BE2C (cell line): ENCODE results near the gene RIMS4.

Experiments used
- DNase-seq: peaks from one replicate; pipeline ENCODE4 v3.0.0-alpha.2; 2020
- H3K27me3 ChIP-seq: fragments of 250-450 bp; sonication (Bioruptor Pico); 2 replicates; pipeline ENCODE4 v1.5.1; 2020; ENCODE audit warnings: mild to moderate bottlenecking
- H3K36me3 ChIP-seq: fragments of 250-450 bp; sonication (Bioruptor Pico); 2 replicates; pipeline ENCODE4 v1.5.1; 2020; ENCODE audit warnings: mild to moderate bottlenecking
- H3K4me1 ChIP-seq: fragments of 250-450 bp; sonication (Bioruptor Pico); 2 replicates; pipeline ENCODE4 v1.5.1; 2020
- H3K4me3 ChIP-seq: 2 replicates; pipeline ENCODE4 v1.5.1; 2011; ENCODE audit warnings: low read depth, low read length
- H3K9me3 ChIP-seq: fragments of 250-450 bp; sonication (Bioruptor Pico); 2 replicates; pipeline ENCODE4 v1.5.1; 2020
- TF ChIP-seq, protein P1 (sequence below): IDR thresholded peaks from 2 replicates; pipeline ENCODE4 v1.5.1; 2012; ENCODE audit warnings: mild to moderate bottlenecking, low read depth, low read length

The RIMS4 gene

DNA sequence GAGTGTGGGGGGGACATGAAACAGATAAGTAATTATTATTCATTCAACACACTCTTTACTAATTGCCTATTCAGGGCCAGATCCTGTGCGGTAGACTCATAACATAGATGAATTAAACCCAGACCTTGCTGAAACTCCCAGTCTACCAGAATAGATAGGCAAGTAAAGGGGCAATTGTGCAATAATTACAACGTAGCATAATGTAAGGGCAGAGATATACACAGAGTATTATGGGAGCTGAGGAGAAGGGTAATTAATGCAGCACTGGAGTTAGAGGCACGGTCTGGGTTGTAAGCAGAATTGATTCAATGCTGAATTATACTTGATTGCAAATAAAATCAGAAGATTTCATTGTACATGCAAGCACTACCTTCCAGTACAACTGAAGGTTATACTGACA is 29.2 kb downstream of the RIMS4 start:
- Histone ChIP-seq H3K36me3 (no peaks in the 10 kb centered on the region), H3K27me3 (no peaks in the 10 kb centered on the region), H3K4me1 (peaks cover 3% of the 10 kb centered on the region), H3K9me3 (no peaks in the 10 kb centered on the region), H3K4me3 (no peak overlapping the region)
- TF ChIP-seq, protein P1, sequence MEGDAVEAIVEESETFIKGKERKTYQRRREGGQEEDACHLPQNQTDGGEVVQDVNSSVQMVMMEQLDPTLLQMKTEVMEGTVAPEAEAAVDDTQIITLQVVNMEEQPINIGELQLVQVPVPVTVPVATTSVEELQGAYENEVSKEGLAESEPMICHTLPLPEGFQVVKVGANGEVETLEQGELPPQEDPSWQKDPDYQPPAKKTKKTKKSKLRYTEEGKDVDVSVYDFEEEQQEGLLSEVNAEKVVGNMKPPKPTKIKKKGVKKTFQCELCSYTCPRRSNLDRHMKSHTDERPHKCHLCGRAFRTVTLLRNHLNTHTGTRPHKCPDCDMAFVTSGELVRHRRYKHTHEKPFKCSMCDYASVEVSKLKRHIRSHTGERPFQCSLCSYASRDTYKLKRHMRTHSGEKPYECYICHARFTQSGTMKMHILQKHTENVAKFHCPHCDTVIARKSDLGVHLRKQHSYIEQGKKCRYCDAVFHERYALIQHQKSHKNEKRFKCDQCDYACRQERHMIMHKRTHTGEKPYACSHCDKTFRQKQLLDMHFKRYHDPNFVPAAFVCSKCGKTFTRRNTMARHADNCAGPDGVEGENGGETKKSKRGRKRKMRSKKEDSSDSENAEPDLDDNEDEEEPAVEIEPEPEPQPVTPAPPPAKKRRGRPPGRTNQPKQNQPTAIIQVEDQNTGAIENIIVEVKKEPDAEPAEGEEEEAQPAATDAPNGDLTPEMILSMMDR = no peak
- no peak for DNase-seq

DNA sequence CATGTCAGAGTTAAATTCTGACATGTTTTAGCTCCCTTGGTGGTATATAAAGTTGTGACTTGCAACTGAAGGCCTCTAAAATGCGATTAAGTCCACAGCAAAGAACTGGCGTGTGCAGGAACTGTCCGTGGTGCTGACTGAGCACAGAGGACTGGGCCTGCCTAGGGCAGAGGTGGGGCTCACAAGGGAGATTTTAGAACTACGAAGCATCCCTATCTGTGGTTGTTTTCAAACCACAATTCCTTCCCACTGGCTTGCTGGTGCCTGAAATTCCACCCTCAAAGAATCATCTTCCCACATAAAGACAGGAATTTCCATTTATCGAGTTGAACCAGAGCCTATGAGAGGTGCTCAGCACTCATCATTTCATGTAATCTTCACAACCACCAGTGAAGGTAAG is 30.1 kb downstream of the RIMS4 start:
- Histone ChIP-seq H3K4me3 (no peak overlapping the region), H3K27me3 (no peaks in the 10 kb centered on the region), H3K9me3 (no peaks in the 10 kb centered on the region), H3K36me3 (no peaks in the 10 kb centered on the region), H3K4me1 (no peaks in the 10 kb centered on the region)
- no peak for DNase-seq
- TF ChIP-seq, protein P1 = no peak

DNA sequence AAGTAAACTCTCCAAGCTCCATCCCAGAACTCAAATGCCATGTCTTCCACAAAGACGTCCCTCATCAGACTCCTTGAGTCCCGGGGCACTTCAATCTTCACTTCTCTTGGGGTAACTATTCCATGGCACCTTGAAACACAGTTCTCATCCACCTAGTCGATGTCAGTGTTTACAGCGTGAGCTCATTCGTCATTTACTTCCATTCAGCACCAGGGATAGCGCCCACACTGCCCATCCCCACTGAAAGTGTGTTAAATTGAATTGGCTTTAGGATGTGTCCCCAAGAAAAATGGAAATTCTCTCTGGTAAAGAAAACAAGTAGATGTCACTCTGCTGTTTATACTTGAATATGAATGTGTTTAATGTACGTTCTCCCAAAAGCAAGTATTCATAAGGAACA is 33.4 kb downstream of the RIMS4 start:
- DNase-seq = no peak
- no peaks in the 10 kb centered on the region for H3K9me3 ChIP-seq
- no peaks in the 10 kb centered on the region for H3K36me3 ChIP-seq
- H3K4me1 ChIP-seq = no peaks in the 10 kb centered on the region
- no peak overlapping the region for H3K4me3 ChIP-seq
- TF ChIP-seq, protein P1 = no peak
- no peaks in the 10 kb centered on the region for H3K27me3 ChIP-seq

DNA sequence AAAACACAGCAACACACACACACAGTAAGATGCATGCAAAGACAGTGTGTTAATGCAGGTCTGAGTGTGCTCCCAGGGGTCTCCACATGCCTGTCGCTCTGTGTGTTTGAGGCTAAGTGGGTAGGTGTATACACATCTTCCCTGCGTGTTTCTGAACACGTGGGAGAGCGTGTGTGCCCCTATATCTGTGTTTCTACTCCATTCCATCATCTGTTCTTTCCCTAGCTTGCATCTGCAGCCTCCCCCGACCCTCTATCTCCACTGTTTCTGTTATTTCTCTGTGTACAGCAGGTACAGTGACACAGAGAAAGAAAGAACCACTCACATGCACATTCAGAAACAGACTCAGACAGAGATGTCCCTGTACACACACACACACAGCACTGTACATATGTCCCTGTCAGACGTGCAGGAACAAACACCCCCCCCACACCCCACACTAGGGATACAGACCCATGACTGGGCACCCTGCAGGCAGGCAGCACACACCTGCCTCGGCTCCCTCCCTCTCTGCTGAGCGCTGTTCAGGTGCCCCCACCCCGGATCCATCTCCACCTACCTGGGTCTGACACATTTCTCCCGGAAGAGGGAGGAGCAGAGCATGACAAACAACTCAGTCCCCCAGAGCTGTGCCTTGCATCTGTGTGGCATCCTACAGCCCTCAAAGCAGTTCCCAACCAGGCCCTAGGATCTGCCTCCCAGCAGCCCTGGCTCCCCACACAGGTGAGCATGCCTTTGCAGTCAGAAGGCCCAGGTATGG is 37.1 kb downstream of the RIMS4 start:
- TF ChIP-seq, protein P1 = no peak
- no peaks in the 10 kb centered on the region for H3K27me3 ChIP-seq
- no peaks in the 10 kb centered on the region for H3K9me3 ChIP-seq
- H3K36me3 ChIP-seq = no peaks in the 10 kb centered on the region
- no peak for DNase-seq
- no peak overlapping the region for H3K4me3 ChIP-seq
- H3K4me1 ChIP-seq = no peaks in the 10 kb centered on the region; the same call in 1 of the 2 replicates

DNA sequence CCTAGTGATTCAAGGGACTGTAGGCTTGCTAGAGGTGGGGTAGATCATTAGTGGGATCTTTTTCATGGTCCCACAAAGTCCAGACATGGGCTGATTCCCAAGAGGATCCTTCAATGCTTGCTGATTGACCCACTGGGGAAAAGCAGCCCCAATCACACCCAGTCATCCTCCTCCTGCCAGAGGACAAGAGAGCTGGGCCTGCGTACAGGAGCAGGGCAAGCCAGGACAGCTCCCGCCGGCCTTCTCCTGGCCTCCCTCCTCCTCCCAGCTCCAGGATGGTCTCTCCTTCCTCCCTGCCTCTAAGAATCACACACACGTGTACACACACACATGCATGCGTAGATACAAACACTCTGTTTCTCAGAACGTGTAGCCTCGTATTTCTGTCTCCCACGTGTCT is 37.7 kb downstream of the RIMS4 start:
- H3K9me3 ChIP-seq = no peaks in the 10 kb centered on the region
- H3K4me1 ChIP-seq = no peaks in the 10 kb centered on the region; the same call in 1 of the 2 replicates
- H3K27me3 ChIP-seq = no peaks in the 10 kb centered on the region
- TF ChIP-seq, protein P1 = no peak
- no peak overlapping the region for H3K4me3 ChIP-seq
- DNase-seq = no peak
- H3K36me3 ChIP-seq = no peaks in the 10 kb centered on the region

DNA sequence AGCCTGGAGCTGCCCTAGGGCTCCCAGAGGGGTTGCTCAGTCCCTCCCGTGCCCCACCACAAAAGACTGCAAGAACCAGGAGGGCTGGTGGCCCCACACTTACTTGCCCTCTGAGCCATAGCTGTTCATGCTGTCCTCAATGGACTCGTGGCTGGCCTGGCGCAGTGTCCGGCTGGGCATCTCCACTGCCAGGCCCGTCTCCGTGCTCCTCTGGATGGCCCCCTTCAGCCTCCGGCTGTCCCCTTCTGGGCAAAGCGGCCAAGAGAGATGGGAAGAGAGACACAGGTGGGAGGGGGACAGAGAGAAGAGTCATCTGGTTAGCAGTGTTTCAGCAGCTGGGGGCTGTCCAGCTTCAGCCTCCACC is 39.2 kb downstream of the RIMS4 start:
- Histone ChIP-seq H3K4me1 (no peaks in the 10 kb centered on the region; the same call in 1 of the 2 replicates), H3K4me3 (no peak overlapping the region), H3K9me3 (no peaks in the 10 kb centered on the region), H3K36me3 (no peaks in the 10 kb centered on the region), H3K27me3 (no peaks in the 10 kb centered on the region)
- TF ChIP-seq, protein P1 = no peak
- no peak for DNase-seq
